Tongue (tissue), 2 donors: ENCODE measurements around the gene RHOBTB3. TPM values are rescaled to one million over a fixed set of nuclear protein-coding genes. Genes with fewer than 3 reads are reported as not detected.
A peak's percentile ranks its signal among the peaks of the same experiment; 100 is the strongest.
"Not testable (repeated sequence)": the region's sequence is repeated elsewhere in the genome, so short reads cannot be mapped to it uniquely, and the experiment has no call there.

Source experiments
- DNase-seq: peaks from one replicate; pipeline ENCODE4 v3.0.0-alpha.2; 2015
- total RNA-seq: library from RNA; depleted of rRNA; stranded (reverse); fragments of >200 nt; gene quantifications from one replicate; pipeline ENCODE4 v1.2.3, GENCODE V29; 2014

RHOBTB3 gene
- 188 TPM for total RNA-seq

GRCh38 chr5:95730730-95731570, at the start of gene RHOBTB3:
TSS of gene RHOBTB3 (plus strand) at chr5:95731336. CDS start at chr5:95731683, 347 bp downstream.
- peak; percentile 98 for DNase-seq

GRCh38 chr5:95682891-95683290, 48.2 kb upstream of the RHOBTB3 start, which contains the start of gene SPATA9:
TSS of gene SPATA9 (minus strand) at chr5:95682991. CDS start at chr5:95682854, 137 bp downstream.
- DNase-seq, result no peak

- no peak for DNase-seq
These were observed 46.8 kb upstream of the RHOBTB3 start for GRCh38 chr5:95684361-95684760.

GRCh38 chr5:95686651-95687050, 44.5 kb upstream of the RHOBTB3 start:
- no peak for DNase-seq

GRCh38 chr5:95689680-95690079, 41.5 kb upstream of the RHOBTB3 start:
- DNase-seq, result no peak

GRCh38 chr5:95690333-95690732, 40.8 kb upstream of the RHOBTB3 start:
- no peak for DNase-seq

GRCh38 chr5:95697781-95698681, 33.1 kb upstream of the RHOBTB3 start:
- no peak for DNase-seq

GRCh38 chr5:95699337-95699736, 31.8 kb upstream of the RHOBTB3 start:
- no peak for DNase-seq

GRCh38 chr5:95701074-95701473, 30.1 kb upstream of the RHOBTB3 start:
- no peak for DNase-seq

GRCh38 chr5:95704150-95704549, 27.0 kb upstream of the RHOBTB3 start:
- no peak for DNase-seq

GRCh38 chr5:95706196-95706595, 24.9 kb upstream of the RHOBTB3 start:
- not testable (repeated sequence) for DNase-seq

GRCh38 chr5:95707055-95707454, 24.1 kb upstream of the RHOBTB3 start:
- no peak for DNase-seq

GRCh38 chr5:95707534-95708188, 23.5 kb upstream of the RHOBTB3 start:
- DNase-seq, result not testable (repeated sequence)

GRCh38 chr5:95708876-95709275, 22.3 kb upstream of the RHOBTB3 start:
- no peak for DNase-seq

- peak; percentile 44 for DNase-seq
These were observed 21.0 kb upstream of the RHOBTB3 start for GRCh38 chr5:95709967-95710650.

- not testable (repeated sequence) for DNase-seq
These were observed 20.3 kb upstream of the RHOBTB3 start for GRCh38 chr5:95710651-95711500.

GRCh38 chr5:95711501-95712346, 19.4 kb upstream of the RHOBTB3 start:
- no peak for DNase-seq

GRCh38 chr5:95712347-95712958, 18.7 kb upstream of the RHOBTB3 start:
- DNase-seq, result no peak

GRCh38 chr5:95713246-95713645, 17.9 kb upstream of the RHOBTB3 start:
- not testable (repeated sequence) for DNase-seq
